K562 (cell line): Measurements from ENCODE around the gene TNK2. TPM values are rescaled to one million over a fixed set of nuclear protein-coding genes. Genes with fewer than 3 reads are reported as not detected.
A peak's percentile ranks its signal among the peaks of the same experiment; 100 is the strongest.

Source experiments
- ARNT ChIP-seq, 2 experiments: fragments of 450-650 bp; IDR thresholded peaks; 2 replicates each; pipeline ENCODE4 v1.6.1; 2016; ENCODE audit warnings: mild to moderate bottlenecking in 1 of 2
- DPF2 ChIP-seq: fragments of 450-650 bp; IDR thresholded peaks from 2 replicates; pipeline ENCODE4 v1.6.1; 2016
- EHMT2 ChIP-seq: fragments of 450-650 bp; IDR thresholded peaks from 2 replicates; pipeline ENCODE4 v1.6.1; 2018; ENCODE audit warnings: antibody characterized with exemption
- ELF4 ChIP-seq: fragments of 450-650 bp; formaldehyde crosslinking; IDR thresholded peaks from 2 replicates; pipeline ENCODE4 v1.4.0; 2022; ENCODE audit warnings: missing genetic modification characterization
- HMG20A ChIP-seq: fragments of 450-650 bp; formaldehyde crosslinking; conservative IDR thresholded peaks from 2 replicates; pipeline ENCODE4 v1.4.0; 2020; ENCODE audit warnings: mild to moderate bottlenecking, mixed read lengths
- HSF4 ChIP-seq: fragments of 250-450 bp; sonication (Bioruptor Pico); IDR thresholded peaks from 2 replicates; pipeline ENCODE4 v2.1.2; 2022; ENCODE audit warnings: mild to moderate bottlenecking, moderate library complexity, borderline replicate concordance
- MAZ ChIP-seq, 2 experiments: fragments of 450-650 bp in 1 of 2; sonication (generic) in 1 of 2; formaldehyde crosslinking; IDR thresholded peaks in 1 of 2; conservative IDR thresholded peaks in 1 of 2; 2 replicates each; pipeline versions ENCODE4 v1.4.0 to v1.5.0; 2020; ENCODE audit warnings: mild to moderate bottlenecking in 1 of 2, missing genetic modification reagents in 1 of 2
- MTA1 ChIP-seq: fragments of 450-650 bp; IDR thresholded peaks from 2 replicates; pipeline ENCODE4 v1.6.1; 2017; ENCODE audit warnings: borderline replicate concordance
- NFIX ChIP-seq: fragments of 250-450 bp; sonication (Bioruptor Pico); IDR thresholded peaks from 2 replicates; pipeline ENCODE4 v1.4.0; 2020; ENCODE audit warnings: low read depth, mild to moderate bottlenecking, moderate library complexity
- RBM15 ChIP-seq: fragments of 200-400 bp; formaldehyde crosslinking; IDR thresholded peaks from 2 replicates; pipeline ENCODE4 v1.6.1; 2018; ENCODE audit warnings: mild to moderate bottlenecking, low read length, moderate library complexity; ENCODE audit not compliant: insufficient read depth
- SETDB1 ChIP-seq: IDR thresholded peaks from one replicate; pipeline ENCODE4 v1.6.1; 2012; ENCODE audit warnings: low read length, control low read depth, inconsistent platforms
- STAT5B ChIP-seq: fragments of 250-450 bp; sonication (Bioruptor Pico); IDR thresholded peaks from 2 replicates; pipeline ENCODE4 v1.8.0; 2021; ENCODE audit warnings: mild to moderate bottlenecking, inconsistent platforms
- ZFX ChIP-seq: sonication (generic); formaldehyde crosslinking; IDR thresholded peaks from 2 replicates; pipeline ENCODE4 v1.8.0; 2022; ENCODE audit warnings: mild to moderate bottlenecking, missing genetic modification reagents, moderate library complexity
- ZNF354B ChIP-seq: fragments of 250-450 bp; sonication (Bioruptor Pico); IDR thresholded peaks from 2 replicates; pipeline ENCODE4 v1.4.0; 2020
- polyA plus RNA-seq, 8 experiments: library from polyadenylated mRNA; depleted of rRNA in 4 of 8; stranded (reverse) in 5 of 8; unstranded in 3 of 8; fragments of >200 nt; fragmentation: Nextera tagmentation in 2 of 8; fragmentation: Illumina TruSeq in 1 of 8; extraction: Ambion mirVana in 2 of 8; extraction: Trizol in 1 of 8; gene quantifications; 2 replicates each; pipeline versions ENCODE4 v1.2.1 to v1.2.3, GENCODE V29; 2011 to 2014; ENCODE audit warnings: inconsistent platforms in 1 of 8, missing spikeins in 1 of 8
- total RNA-seq, 7 experiments: library from RNA; depleted of rRNA in 6 of 7; stranded (reverse); fragments of >200 nt in 6 of 7; fragmentation: Illumina TruSeq in 2 of 7; extraction: Trizol in 2 of 7; gene quantifications; 2 replicates each; pipeline versions ENCODE4 v1.2.1 to v1.2.3, GENCODE V29; 2011 to 2021; ENCODE audit warnings: low replicate concordance in 1 of 7
- TF ChIP-seq, protein P1 (sequence below): sonication (generic); formaldehyde crosslinking; IDR thresholded peaks from 2 replicates; pipeline ENCODE4 v1.8.0; 2023; ENCODE audit warnings: mild to moderate bottlenecking, missing genetic modification reagents
- TF ChIP-seq, protein P2 (sequence below): fragments of 450-650 bp; formaldehyde crosslinking; IDR thresholded peaks from 2 replicates; pipeline ENCODE4 v1.4.0; 2022; ENCODE audit warnings: missing genetic modification characterization
- TF ChIP-seq, protein P3 (sequence below): fragments of 450-650 bp; IDR thresholded peaks from 2 replicates; pipeline ENCODE4 v1.6.1; 2016; ENCODE audit warnings: antibody characterized with exemption
- TF ChIP-seq, protein P4 (sequence below): sonication (generic); formaldehyde crosslinking; IDR thresholded peaks from 2 replicates; pipeline ENCODE4 v1.8.0; 2022; ENCODE audit warnings: missing genetic modification reagents, mild to moderate bottlenecking, borderline replicate concordance
- TF ChIP-seq, protein P5 (sequence below): fragments of 250-450 bp; sonication (Bioruptor Pico); IDR thresholded peaks from 2 replicates; pipeline ENCODE4 v1.8.0; 2022; ENCODE audit warnings: inconsistent platforms, mild to moderate bottlenecking, moderate library complexity, borderline replicate concordance

The TNK2 gene
- total and polyA plus RNA-seq, 9 of the 15 experiments (the other 6 are each of a cell fraction or from before 2014, with no cell fraction given): 0.03 to 33.8 (median 6.5) TPM

DNA sequence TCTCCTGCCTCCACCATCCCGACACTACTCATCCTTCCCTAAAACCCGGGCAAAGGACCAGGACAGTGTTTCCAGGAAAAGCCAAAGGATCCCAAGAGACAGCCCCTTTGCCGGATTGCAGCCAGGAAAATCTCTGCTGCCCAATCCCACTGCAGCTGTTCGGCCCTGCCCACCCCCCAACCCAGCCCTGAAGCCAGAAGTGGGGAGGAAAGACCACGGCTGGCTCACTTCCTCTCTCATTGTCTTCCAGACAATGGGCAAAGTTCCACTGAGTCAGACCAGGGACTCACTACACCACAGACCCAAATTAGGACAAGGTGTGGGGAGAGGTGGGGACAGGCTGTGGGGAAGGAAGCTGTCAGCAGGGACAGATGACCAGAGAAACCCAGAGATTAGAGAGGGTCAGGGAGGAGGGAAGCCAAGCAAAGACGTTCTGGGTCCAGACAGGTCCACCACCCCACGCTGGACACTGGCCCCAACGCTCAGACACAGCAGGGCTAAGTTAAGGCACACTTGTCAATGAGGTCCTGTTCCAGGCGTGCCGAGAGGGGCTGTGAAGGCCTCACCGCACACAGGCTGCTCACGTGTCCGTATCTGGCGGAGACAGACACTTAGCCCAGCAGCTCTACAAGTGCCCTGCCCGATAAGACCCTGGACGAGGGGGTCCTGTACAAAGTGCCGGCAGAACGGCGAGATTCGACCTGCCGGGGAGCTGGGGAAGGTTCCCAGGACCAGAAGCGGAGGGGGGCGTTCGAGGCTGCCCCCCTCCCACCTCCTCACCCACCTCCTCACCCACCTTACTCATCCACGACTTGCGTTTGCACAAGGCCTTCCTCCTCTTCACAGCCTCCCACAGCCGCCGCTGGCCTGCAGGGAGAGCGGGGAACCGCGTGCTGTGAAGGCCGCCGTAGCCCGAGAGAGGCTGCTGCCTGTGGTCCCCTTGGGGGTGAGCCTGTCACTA, 21.9 kb downstream of the TNK2 start (continued):
- TF ChIP-seq, protein P1, sequence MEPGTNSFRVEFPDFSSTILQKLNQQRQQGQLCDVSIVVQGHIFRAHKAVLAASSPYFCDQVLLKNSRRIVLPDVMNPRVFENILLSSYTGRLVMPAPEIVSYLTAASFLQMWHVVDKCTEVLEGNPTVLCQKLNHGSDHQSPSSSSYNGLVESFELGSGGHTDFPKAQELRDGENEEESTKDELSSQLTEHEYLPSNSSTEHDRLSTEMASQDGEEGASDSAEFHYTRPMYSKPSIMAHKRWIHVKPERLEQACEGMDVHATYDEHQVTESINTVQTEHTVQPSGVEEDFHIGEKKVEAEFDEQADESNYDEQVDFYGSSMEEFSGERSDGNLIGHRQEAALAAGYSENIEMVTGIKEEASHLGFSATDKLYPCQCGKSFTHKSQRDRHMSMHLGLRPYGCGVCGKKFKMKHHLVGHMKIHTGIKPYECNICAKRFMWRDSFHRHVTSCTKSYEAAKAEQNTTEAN (CRISPR knock-in tag): no peak
- TF ChIP-seq HMG20A (CRISPR knock-in tag) (no peak), RBM15 (no peak), ZNF354B (CRISPR knock-in tag) (no peak), SETDB1 (no peak), NFIX (no peak), ARNT (IDR thresholded peaks at IDR 0.05) (no peak), ELF4 (no peak), STAT5B (no peak), MAZ (CRISPR knock-in tag; conservative IDR thresholded peaks at IDR 0.05 in 1 of 2, IDR thresholded peaks at IDR 0.05 in 1 of 2) (no peak), HSF4 (CRISPR knock-in tag) (no peak), MTA1 (no peak), EHMT2 (no peak), DPF2 (peak; percentile 66; the same call in 1 of the 2 replicates), ZFX (CRISPR knock-in tag) (peak; percentile 79)
- TF ChIP-seq, protein P2, sequence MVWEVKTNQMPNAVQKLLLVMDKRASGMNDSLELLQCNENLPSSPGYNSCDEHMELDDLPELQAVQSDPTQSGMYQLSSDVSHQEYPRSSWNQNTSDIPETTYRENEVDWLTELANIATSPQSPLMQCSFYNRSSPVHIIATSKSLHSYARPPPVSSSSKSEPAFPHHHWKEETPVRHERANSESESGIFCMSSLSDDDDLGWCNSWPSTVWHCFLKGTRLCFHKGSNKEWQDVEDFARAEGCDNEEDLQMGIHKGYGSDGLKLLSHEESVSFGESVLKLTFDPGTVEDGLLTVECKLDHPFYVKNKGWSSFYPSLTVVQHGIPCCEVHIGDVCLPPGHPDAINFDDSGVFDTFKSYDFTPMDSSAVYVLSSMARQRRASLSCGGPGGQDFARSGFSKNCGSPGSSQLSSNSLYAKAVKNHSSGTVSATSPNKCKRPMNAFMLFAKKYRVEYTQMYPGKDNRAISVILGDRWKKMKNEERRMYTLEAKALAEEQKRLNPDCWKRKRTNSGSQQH (CRISPR knock-in tag): no peak
- TF ChIP-seq, protein P3, sequence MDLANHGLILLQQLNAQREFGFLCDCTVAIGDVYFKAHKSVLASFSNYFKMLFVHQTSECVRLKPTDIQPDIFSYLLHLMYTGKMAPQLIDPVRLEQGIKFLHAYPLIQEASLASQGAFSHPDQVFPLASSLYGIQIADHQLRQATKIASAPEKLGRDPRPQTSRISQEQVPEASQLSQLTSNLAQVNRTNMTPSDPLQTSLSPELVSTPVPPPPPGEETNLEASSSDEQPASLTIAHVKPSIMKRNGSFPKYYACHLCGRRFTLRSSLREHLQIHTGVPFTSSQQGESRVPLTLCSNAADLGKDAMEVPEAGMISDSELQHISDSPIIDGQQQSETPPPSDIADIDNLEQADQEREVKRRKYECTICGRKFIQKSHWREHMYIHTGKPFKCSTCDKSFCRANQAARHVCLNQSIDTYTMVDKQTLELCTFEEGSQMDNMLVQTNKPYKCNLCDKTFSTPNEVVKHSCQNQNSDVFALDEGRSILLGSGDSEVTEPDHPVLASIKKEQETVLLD: no peak
- TF ChIP-seq, protein P4, sequence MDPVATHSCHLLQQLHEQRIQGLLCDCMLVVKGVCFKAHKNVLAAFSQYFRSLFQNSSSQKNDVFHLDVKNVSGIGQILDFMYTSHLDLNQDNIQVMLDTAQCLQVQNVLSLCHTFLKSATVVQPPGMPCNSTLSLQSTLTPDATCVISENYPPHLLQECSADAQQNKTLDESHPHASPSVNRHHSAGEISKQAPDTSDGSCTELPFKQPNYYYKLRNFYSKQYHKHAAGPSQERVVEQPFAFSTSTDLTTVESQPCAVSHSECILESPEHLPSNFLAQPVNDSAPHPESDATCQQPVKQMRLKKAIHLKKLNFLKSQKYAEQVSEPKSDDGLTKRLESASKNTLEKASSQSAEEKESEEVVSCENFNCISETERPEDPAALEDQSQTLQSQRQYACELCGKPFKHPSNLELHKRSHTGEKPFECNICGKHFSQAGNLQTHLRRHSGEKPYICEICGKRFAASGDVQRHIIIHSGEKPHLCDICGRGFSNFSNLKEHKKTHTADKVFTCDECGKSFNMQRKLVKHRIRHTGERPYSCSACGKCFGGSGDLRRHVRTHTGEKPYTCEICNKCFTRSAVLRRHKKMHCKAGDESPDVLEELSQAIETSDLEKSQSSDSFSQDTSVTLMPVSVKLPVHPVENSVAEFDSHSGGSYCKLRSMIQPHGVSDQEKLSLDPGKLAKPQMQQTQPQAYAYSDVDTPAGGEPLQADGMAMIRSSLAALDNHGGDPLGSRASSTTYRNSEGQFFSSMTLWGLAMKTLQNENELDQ: no peak
- TF ChIP-seq, protein P5, sequence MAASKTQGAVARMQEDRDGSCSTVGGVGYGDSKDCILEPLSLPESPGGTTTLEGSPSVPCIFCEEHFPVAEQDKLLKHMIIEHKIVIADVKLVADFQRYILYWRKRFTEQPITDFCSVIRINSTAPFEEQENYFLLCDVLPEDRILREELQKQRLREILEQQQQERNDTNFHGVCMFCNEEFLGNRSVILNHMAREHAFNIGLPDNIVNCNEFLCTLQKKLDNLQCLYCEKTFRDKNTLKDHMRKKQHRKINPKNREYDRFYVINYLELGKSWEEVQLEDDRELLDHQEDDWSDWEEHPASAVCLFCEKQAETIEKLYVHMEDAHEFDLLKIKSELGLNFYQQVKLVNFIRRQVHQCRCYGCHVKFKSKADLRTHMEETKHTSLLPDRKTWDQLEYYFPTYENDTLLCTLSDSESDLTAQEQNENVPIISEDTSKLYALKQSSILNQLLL (CRISPR knock-in tag): no peak
